ENCODE results near the gene ZNF415. TPM values are rescaled to one million over a fixed set of nuclear protein-coding genes. Genes with fewer than 3 reads are reported as not detected.

The ZNF415 gene
- polyA plus RNA-seq, 1 donor (not counting 4 experiments of a cell fraction or from before 2014, with no cell fraction given) = 5.2 TPM

GRCh38 chr19:53068834-53069233, 63.9 kb downstream of the ZNF415 start:
- Histone ChIP-seq H3K4me1 (ENCODE audit: control insufficient read depth, extremely low read depth, insufficient read depth, low read length) (no peaks in the 10 kb centered on the region), H2AFZ (ENCODE audit: control insufficient read depth, low read length) (no peak overlapping the region), H3K36me3 (ENCODE audit: control insufficient read depth in 2 of 2, extremely low read depth in 1 of 2, insufficient read depth in 2 of 2, low read length in 2 of 2) (peaks cover 18 to 21% of the 10 kb centered on the region in 2 experiments), H3K9ac (ENCODE audit: control insufficient read depth, extremely low read depth, insufficient read depth, low read length) (no peak overlapping the region), H3K27me3 (ENCODE audit: control insufficient read depth, extremely low read depth, insufficient read depth, low read length) (no peaks in the 10 kb centered on the region), H3K9me1 (ENCODE audit: control insufficient read depth, extremely low read depth, insufficient read depth, low read length) (no peaks in the 10 kb centered on the region), H3K4me3 (ENCODE audit: control insufficient read depth in 2 of 3, extremely low read depth in 1 of 3, insufficient read depth in 2 of 3, low read depth in 1 of 3, low read length in 3 of 3) (no peak overlapping the region), H4K20me1 (ENCODE audit: control insufficient read depth, extremely low read depth, insufficient read depth, low read length) (no peaks in the 10 kb centered on the region), H3K9me3 (ENCODE audit: control insufficient read depth, low read depth, low read length) (peaks cover 35% of the 10 kb centered on the region), H3K27ac (ENCODE audit: control insufficient read depth, insufficient read depth, low read length) (no peak overlapping the region), H3K79me2 (ENCODE audit: control insufficient read depth, insufficient read depth, low read length) (no peaks in the 10 kb centered on the region), H3K4me2 (ENCODE audit: control insufficient read depth, extremely low read depth, insufficient read depth, low read depth, low read length) (no peak overlapping the region)
- TF ChIP-seq CTCF (optimal IDR thresholded peaks at IDR 0.05 in 1 of 3, IDR thresholded peaks at IDR 0.05 in 1 of 3, conservative IDR thresholded peaks at IDR 0.05 in 1 of 3; ENCODE audit: extremely low read depth in 1 of 3, insufficient read depth in 2 of 3, low read length in 3 of 3) (no peak), EZH2 (IDR thresholded peaks at IDR 0.05; ENCODE audit: low read length) (no peak)
- FAIRE-seq (no peak), DNase-seq (ENCODE audit: low read depth, low spot score) (no peak)
- dilution Hi-C loops (cut with MboI; ENCODE audit: extremely low pct_ligation_motif_present, low sequenced_read_pairs) = no loop called here

GRCh38 chr19:53068199-53068598, 64.5 kb downstream of the ZNF415 start:
- no peaks in the 10 kb centered on the region for H3K4me1 ChIP-seq (ENCODE audit: control insufficient read depth, extremely low read depth, insufficient read depth, low read length)
- H3K27me3 ChIP-seq (ENCODE audit: control insufficient read depth, extremely low read depth, insufficient read depth, low read length) = no peaks in the 10 kb centered on the region
- H3K79me2 ChIP-seq (ENCODE audit: control insufficient read depth, insufficient read depth, low read length) = no peaks in the 10 kb centered on the region
- H3K9me3 ChIP-seq (ENCODE audit: control insufficient read depth, low read depth, low read length) = peaks cover 37% of the 10 kb centered on the region
- FAIRE-seq (no peak), DNase-seq (ENCODE audit: low read depth, low spot score) (no peak)
- TF ChIP-seq CTCF (optimal IDR thresholded peaks at IDR 0.05 in 1 of 3, IDR thresholded peaks at IDR 0.05 in 1 of 3, conservative IDR thresholded peaks at IDR 0.05 in 1 of 3; ENCODE audit: extremely low read depth in 1 of 3, insufficient read depth in 2 of 3, low read length in 3 of 3) (no peak), EZH2 (IDR thresholded peaks at IDR 0.05; ENCODE audit: low read length) (no peak)
- no peak overlapping the region for H2AFZ ChIP-seq (ENCODE audit: control insufficient read depth, low read length)
- H3K36me3 ChIP-seq (ENCODE audit: control insufficient read depth in 2 of 2, extremely low read depth in 1 of 2, insufficient read depth in 2 of 2, low read length in 2 of 2) = peaks cover 16 to 20% of the 10 kb centered on the region in 2 experiments
- no peaks in the 10 kb centered on the region for H4K20me1 ChIP-seq (ENCODE audit: control insufficient read depth, extremely low read depth, insufficient read depth, low read length)
- dilution Hi-C loops (cut with MboI; ENCODE audit: extremely low pct_ligation_motif_present, low sequenced_read_pairs) = no loop called here
- no peak overlapping the region for H3K4me2 ChIP-seq (ENCODE audit: control insufficient read depth, extremely low read depth, insufficient read depth, low read depth, low read length)
- H3K9ac ChIP-seq (ENCODE audit: control insufficient read depth, extremely low read depth, insufficient read depth, low read length) = no peak overlapping the region
- H3K9me1 ChIP-seq (ENCODE audit: control insufficient read depth, extremely low read depth, insufficient read depth, low read length) = no peaks in the 10 kb centered on the region
- no peak overlapping the region for H3K27ac ChIP-seq (ENCODE audit: control insufficient read depth, insufficient read depth, low read length)
- H3K4me3 ChIP-seq (ENCODE audit: control insufficient read depth in 2 of 3, extremely low read depth in 1 of 3, insufficient read depth in 2 of 3, low read depth in 1 of 3, low read length in 3 of 3) = no peak overlapping the region
